Measurements from ENCODE around the gene ZNRF2.
A peak's percentile ranks its signal among the peaks of the same experiment; 100 is the strongest.

The ZNRF2 gene

GRCh38 chr7:30321089-30321881 is 36.9 kb downstream of the ZNRF2 start:
- no peak for DNase-seq (ENCODE audit: low read depth in 2 of 2)

DNA sequence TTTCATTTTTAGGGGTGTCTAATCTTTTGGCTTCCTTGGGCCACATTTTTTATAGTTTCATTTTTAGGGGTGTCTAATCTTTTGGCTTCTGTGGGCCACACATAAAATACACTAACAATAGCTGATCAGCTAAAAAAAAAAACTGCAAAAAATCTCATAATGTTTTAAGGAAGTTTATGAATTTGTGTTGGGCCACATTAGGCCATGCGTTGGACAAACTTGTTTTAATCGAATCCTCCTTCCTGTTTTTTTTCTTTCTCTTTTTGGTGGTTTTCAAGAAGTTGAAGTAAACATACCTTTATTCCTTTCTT is 37.4 kb downstream of the ZNRF2 start:
- no peak for DNase-seq (ENCODE audit: low read depth in 2 of 2)

- DNase-seq (ENCODE audit: low read depth in 2 of 2): peak in 1 of 2 donors; percentile 7
Observed at GRCh38 chr7:30322271-30323005, 38.0 kb downstream of the ZNRF2 start.

DNA sequence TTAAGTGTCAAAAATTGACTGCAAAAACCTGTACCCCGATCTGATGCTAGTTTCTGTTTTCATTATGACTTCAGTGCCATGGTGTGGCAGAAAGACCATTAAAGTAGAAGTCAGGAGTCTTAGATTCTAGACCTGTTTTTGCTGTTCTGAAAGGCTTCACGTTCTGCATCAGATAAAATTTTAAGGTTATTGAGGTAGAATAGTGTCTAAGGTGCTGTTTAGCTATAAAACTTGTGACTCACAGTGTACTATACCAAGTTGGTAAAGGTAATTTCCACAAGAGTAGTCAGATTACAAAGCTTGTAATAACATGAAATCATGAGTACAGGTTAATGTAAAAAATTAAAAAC is 38.6 kb downstream of the ZNRF2 start:
- DNase-seq (ENCODE audit: low read depth in 2 of 2): no peak

DNA sequence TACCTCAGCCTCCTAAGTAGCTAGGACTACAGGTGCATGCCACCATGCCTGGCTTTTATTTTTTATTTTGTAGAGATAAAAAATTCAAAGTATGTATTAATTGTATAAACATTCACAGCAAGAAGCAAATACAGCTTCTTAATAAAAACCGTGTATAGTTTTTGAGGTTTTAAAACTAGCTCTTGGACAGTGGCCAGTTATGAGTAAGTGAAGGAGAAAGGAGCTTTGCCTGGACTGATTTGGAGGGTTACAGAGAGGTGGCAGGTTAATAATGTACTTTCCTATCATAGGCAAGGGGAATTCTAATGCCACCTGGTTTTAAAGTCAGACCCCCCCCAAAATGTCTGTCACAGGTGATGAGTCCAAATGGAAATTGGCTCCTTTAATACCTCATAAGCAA is 43.4 kb downstream of the ZNRF2 start:
- DNase-seq (ENCODE audit: low read depth in 2 of 2): no peak

DNA sequence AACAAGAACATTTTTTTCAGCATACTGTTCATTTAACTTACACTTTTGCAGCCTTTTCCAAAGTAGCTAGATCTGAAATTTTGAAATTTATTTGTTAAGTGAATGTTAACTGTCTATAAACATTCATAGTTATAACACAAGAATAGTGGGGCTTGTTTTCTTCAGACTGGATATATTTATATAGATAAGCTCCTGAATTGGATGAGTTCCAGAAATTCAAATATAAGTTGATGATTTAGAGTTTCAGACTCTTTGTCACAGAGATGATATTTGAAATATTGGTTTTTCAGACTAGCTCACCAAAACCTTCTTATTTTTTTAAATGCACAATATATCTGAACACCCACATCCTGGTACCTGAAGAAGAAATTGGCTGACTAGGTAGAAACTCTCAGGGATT is 44.0 kb downstream of the ZNRF2 start:
- DNase-seq (ENCODE audit: low read depth in 2 of 2): no peak

DNA sequence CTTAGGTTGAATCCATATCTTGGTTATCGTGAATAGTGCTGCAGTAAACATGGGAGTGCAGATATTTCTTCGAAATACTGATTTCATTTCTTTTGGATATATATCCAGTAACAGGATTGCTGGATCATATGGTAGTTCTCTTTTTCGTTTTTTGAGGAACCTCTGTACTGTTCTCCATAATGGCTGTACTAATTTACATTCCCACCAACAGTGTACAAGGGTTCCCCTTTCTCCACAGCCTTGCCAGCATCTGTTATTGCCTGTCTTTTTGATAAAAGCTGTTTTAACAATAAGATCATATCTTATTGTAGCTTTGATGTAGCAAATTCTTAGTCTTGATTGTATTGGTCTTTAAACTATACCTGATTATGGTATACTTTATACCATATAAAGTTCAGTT is 45.3 kb downstream of the ZNRF2 start:
- DNase-seq (ENCODE audit: low read depth in 2 of 2): no peak

DNA sequence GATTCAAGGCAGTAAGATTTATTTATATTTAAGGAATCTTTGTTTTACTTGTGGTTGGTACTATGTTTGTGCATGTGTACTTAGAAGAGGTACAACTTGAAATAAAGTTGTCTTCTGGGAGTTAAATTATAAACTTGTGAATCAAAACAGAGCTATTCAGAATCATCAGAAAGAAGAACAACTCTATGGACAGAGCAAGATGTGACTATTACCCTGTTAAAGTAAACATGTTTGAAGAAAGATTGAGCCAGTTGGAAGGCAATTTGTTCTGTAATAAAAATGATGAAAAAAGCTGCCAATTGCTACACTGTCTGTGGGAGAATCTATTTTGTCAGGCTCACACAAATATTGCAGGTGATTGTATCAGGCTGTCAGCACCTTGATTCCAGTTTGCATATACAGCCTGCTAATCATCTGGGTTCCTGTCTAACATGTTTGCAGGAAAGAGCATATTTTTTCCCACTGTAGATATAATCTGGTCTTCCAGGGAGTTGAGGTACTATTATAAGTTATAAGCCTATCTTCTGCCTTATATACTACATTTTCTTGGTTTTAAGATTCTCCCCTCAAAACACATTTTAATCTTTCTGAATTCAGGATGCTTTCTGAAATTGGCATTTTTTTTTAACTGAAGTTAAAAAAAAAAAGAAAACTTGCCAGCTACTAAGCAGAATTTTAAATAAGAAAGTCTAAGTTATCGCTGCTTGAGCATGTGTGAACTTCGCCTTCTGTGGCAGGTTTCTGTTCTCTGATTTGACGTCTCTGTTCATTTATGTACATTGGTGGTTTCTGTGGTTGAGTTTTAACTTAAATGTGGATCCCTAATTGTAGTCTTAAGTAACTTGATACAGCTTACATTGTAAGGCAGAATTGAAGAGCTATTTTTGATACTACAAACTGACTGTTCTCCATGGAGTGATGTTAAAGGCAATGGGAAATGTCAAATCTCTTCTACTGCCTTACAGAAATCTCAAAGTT is 46.0 kb downstream of the ZNRF2 start:
- no peak for DNase-seq (ENCODE audit: low read depth in 2 of 2)

- no peak for DNase-seq (ENCODE audit: low read depth in 2 of 2)
Observed at GRCh38 chr7:30331338-30331737, 46.9 kb downstream of the ZNRF2 start.

GRCh38 chr7:30332549-30332948 is 48.2 kb downstream of the ZNRF2 start:
- DNase-seq (ENCODE audit: low read depth in 2 of 2): no peak

DNA sequence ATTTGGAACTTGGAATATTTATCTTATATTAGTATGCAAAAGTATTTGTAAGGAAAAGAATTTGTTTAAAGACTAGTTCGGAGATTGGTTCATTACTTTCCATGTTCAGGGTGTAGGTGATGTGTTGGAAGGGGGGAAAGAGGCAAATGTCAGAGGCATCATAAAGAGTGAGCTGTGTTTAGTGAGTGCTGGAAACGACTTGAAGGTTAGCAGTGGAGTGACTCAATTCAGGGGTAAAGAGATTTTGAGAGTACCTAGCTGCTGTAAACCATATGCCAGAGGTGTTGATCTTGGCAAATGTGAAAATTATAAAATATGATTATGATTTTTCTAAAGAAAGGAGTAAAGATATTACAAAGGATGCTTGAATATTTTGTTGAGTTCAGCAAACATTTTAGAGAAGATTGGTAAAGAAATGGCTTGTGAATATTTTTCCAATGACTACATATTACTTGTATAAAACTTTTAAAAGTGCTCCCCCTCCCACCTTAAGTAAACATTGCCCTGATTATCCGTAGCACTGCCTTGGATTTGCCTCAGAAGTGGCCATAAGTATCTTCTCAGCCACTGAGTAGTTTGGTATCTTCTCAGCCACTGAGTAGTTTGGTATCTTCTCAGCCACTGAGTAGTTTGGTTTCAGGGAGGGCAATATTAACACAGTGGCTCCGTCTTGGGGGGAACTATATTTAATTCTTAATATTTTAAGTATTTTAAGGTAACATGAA is 51.5 kb downstream of the ZNRF2 start:
- DNase-seq (ENCODE audit: low read depth in 2 of 2): no peak

DNA sequence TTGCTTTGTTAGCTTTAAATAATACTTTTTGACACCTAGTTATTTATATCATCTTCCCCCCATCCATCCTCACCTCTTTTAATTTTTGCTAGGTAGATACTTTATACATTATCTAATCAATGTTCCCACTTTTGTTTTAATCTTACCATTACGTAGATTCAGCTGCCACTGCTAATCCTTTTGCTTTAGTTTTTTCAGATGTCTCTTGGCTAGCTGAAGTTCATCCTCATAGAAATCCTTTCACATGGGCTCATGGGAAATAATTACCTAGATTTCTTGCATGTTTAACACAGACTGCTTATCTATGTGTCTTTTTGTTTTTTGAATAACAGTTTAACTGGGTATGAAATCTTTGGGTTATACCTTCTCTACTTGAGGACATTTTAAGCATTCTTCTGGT is 60.1 kb downstream of the ZNRF2 start:
- DNase-seq (ENCODE audit: low read depth in 2 of 2): no peak

GRCh38 chr7:30347226-30348082 is 63.1 kb downstream of the ZNRF2 start:
- DNase-seq (ENCODE audit: low read depth in 2 of 2): no peak

- peak in 1 of 2 donors; percentile 31 for DNase-seq (ENCODE audit: low read depth in 2 of 2)
Observed at GRCh38 chr7:30348083-30348560, 63.7 kb downstream of the ZNRF2 start.

DNA sequence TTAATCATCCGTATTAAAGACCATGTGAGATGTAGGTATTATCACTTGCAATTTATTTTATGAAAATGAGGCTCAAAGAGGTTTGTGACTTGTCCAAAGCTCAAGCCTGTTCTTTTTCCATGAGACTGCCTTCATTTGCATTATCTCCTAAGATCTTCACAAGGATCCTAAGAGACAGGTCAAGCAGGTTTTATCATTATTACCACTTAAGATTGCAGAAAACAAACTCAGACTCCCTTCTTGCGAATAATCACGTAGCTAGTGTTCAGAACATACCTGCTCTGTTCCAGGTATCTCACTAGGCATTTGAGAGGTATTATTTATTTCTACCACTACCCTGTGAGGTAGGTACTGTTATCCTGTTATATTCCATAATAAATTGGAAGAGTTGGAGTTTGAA is 64.8 kb downstream of the ZNRF2 start:
- DNase-seq (ENCODE audit: low read depth in 2 of 2): no peak

DNA sequence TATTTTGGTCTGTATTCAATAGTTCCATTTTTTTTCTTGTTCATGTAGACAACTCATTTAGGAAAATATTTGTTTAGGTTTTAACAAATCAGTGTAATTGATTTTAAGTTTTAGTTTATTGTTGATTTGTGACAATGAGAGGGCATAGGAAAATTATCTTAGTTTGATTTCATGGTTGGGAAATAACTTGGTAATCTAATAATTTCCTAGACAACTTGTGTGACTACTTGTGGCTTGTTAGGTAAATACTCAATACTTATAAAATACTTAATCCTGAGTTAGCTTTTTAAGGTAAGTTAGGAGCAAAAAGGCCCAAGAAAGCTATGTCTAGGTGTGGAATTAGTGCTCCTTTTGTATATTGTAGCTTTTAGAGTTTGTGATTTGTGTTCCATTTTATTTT is 65.4 kb downstream of the ZNRF2 start:
- no peak for DNase-seq (ENCODE audit: low read depth in 2 of 2)

- no peak for DNase-seq (ENCODE audit: low read depth in 2 of 2)
Observed at GRCh38 chr7:30351286-30351685, 66.9 kb downstream of the ZNRF2 start.

DNA sequence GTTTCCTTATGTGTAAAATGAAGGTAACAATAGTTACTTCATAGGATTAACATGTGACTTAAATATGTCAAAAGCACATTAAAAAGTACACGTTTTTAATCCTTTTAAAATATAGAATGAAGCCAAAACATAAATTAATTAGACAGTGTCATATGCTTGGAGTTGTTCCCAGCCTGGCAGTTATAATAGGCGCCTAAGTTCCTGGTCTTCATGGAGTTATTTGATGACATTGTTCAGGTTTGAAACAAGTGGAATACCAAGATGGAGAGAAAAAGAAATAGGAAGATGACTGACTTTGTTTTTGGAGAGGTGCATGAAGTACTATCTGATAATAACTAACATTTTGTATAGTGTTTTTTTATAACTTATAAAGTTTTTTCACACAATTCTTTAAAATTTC is 67.3 kb downstream of the ZNRF2 start:
- DNase-seq (ENCODE audit: low read depth in 2 of 2): no peak

DNA sequence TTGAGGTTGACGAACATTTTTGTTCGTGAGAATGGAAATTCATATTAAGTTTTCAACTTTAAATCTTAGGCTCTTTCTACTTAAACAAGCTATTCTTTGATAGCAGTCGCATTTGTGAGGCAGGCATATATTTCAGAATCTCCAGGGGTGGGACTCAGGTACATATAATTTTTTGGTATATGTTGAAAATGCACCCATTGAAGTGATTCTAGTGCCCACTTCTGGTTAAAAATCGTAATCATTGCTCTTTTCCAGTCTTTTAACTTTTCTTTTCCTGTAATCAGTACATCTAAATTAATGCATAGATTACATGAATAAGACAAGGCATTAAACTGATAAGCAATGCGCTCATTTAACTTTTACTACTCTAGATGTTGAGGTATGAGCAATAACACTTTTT is 67.8 kb downstream of the ZNRF2 start:
- DNase-seq (ENCODE audit: low read depth in 2 of 2): no peak

DNA sequence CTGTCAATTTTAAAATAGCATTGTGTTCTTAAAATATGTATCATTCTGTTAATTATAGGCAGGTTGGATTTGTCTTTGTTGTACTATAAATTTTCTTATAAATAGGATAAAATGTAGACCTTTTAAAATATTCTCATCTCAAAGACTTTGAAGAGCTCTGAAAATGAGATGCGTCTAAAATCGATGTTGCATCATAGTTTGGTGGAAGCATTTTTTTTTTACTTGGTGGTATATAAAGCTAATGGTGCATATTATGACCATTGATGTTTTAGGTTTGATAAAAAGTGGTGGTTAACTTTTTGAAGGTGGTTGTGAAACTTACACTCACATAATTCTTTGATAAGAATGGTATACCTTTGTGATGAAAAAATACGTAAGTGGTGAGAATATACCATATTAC is 69.1 kb downstream of the ZNRF2 start:
- no peak for DNase-seq (ENCODE audit: low read depth in 2 of 2)

All from stimulated activated CD4-positive, alpha-beta T cell treated with anti-CD3 and anti-CD28 coated beads, Interleukin-1b, Interleukin-23, amount 100 ng/mL, for 4 hours (primary cell).